A549 (cell line): Measurements from ENCODE around the gene GRK7.

Experiments
- BHLHE40 ChIP-seq: IDR thresholded peaks from 2 replicates; pipeline ENCODE4 v1.6.1; 2012; ENCODE audit warnings: low read depth, low read length, inconsistent platforms
- CHD4 ChIP-seq: fragments of 200-600 bp; sonication (generic); IDR thresholded peaks from 2 replicates; pipeline ENCODE4 v1.6.1; 2016; ENCODE audit warnings: antibody characterized with exemption, mild to moderate bottlenecking, borderline replicate concordance
- ESRRA ChIP-seq: fragments of 150-350 bp; IDR thresholded peaks from 2 replicates; pipeline ENCODE4 v1.6.1; 2014; ENCODE audit warnings: mild to moderate bottlenecking, low read length, borderline replicate concordance
- MYC ChIP-seq: IDR thresholded peaks from 2 replicates; pipeline ENCODE4 v1.6.1; 2012; ENCODE audit warnings: mild to moderate bottlenecking, inconsistent platforms, low read length, improper control_type of control experiment, borderline replicate concordance
- POLR2A ChIP-seq: IDR thresholded peaks from 2 replicates; pipeline ENCODE4 v1.6.1; 2012; ENCODE audit warnings: mild to moderate bottlenecking, low read length
- POLR2AphosphoS2 ChIP-seq: conservative IDR thresholded peaks from 2 replicates; pipeline ENCODE4 v1.6.1; 2012; ENCODE audit warnings: low read length, improper control_type of control experiment, inconsistent platforms
- RNF2 ChIP-seq: fragments of 200-600 bp; sonication (generic); IDR thresholded peaks from 2 replicates; pipeline ENCODE4 v1.6.1; 2016; ENCODE audit warnings: low read depth, mild to moderate bottlenecking, antibody characterized with exemption, moderate library complexity, borderline replicate concordance
- SMC3 ChIP-seq: fragments of >200 bp; sonication (Bioruptor Twin); formaldehyde crosslinking; IDR thresholded peaks from 3 replicates; pipeline ENCODE4 v1.6.1; 2018; ENCODE audit warnings: inconsistent platforms
- SREBF2 ChIP-seq: fragments of 450-650 bp; IDR thresholded peaks from 2 replicates; pipeline ENCODE4 v1.6.1; 2014; ENCODE audit warnings: mild to moderate bottlenecking, moderate library complexity
- ZFP36 ChIP-seq: fragments of 450-650 bp; IDR thresholded peaks from 2 replicates; pipeline ENCODE4 v1.6.1; 2014; ENCODE audit warnings: borderline replicate concordance; ENCODE audit not compliant: partially characterized antibody
- TF ChIP-seq, protein P1 (sequence below): fragments of >200 bp; sonication (Bioruptor Twin); formaldehyde crosslinking; IDR thresholded peaks from 3 replicates; pipeline ENCODE4 v1.5.1; 2016
- TF ChIP-seq, protein P2 (sequence below): fragments of 200-600 bp; sonication (generic); IDR thresholded peaks from 2 replicates; pipeline ENCODE4 v1.6.1; 2016; ENCODE audit warnings: antibody characterized with exemption, mild to moderate bottlenecking, moderate library complexity
- TF ChIP-seq, protein P3 (sequence below): fragments of >200 bp; sonication (Bioruptor Twin); formaldehyde crosslinking; IDR thresholded peaks from 2 replicates; pipeline ENCODE4 v1.6.1; 2016
- TF ChIP-seq, protein P4 (sequence below): IDR thresholded peaks from 2 replicates; pipeline ENCODE4 v1.6.1; 2012

DNA sequence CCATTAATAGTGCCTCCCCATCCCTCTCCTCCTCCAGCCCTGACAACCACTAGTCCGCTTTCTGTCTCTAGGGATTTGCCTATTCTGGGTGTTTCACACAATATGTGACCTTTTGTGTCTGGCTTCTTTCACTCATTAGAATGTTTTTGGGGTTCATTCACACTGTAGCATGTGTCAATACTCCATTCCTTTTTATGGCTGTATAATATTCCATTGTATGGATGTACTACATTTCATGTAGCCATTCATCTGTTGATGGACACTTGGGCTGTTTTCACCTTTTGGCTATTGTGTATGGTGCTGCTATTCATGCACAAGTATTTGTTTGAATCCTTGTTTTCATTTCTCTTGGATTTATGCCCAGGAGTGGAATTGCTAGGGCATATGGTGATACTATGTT lies 16.5 kb downstream of the GRK7 start:
- TF ChIP-seq, protein P1, sequence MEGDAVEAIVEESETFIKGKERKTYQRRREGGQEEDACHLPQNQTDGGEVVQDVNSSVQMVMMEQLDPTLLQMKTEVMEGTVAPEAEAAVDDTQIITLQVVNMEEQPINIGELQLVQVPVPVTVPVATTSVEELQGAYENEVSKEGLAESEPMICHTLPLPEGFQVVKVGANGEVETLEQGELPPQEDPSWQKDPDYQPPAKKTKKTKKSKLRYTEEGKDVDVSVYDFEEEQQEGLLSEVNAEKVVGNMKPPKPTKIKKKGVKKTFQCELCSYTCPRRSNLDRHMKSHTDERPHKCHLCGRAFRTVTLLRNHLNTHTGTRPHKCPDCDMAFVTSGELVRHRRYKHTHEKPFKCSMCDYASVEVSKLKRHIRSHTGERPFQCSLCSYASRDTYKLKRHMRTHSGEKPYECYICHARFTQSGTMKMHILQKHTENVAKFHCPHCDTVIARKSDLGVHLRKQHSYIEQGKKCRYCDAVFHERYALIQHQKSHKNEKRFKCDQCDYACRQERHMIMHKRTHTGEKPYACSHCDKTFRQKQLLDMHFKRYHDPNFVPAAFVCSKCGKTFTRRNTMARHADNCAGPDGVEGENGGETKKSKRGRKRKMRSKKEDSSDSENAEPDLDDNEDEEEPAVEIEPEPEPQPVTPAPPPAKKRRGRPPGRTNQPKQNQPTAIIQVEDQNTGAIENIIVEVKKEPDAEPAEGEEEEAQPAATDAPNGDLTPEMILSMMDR = no peak
- TF ChIP-seq, protein P2, sequence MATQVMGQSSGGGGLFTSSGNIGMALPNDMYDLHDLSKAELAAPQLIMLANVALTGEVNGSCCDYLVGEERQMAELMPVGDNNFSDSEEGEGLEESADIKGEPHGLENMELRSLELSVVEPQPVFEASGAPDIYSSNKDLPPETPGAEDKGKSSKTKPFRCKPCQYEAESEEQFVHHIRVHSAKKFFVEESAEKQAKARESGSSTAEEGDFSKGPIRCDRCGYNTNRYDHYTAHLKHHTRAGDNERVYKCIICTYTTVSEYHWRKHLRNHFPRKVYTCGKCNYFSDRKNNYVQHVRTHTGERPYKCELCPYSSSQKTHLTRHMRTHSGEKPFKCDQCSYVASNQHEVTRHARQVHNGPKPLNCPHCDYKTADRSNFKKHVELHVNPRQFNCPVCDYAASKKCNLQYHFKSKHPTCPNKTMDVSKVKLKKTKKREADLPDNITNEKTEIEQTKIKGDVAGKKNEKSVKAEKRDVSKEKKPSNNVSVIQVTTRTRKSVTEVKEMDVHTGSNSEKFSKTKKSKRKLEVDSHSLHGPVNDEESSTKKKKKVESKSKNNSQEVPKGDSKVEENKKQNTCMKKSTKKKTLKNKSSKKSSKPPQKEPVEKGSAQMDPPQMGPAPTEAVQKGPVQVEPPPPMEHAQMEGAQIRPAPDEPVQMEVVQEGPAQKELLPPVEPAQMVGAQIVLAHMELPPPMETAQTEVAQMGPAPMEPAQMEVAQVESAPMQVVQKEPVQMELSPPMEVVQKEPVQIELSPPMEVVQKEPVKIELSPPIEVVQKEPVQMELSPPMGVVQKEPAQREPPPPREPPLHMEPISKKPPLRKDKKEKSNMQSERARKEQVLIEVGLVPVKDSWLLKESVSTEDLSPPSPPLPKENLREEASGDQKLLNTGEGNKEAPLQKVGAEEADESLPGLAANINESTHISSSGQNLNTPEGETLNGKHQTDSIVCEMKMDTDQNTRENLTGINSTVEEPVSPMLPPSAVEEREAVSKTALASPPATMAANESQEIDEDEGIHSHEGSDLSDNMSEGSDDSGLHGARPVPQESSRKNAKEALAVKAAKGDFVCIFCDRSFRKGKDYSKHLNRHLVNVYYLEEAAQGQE = no peak
- TF ChIP-seq ESRRA = no peak
- TF ChIP-seq MYC = no peak
- TF ChIP-seq RNF2 = no peak
- no peak for TF ChIP-seq BHLHE40
- TF ChIP-seq SMC3 = no peak
- no peak for TF ChIP-seq POLR2AphosphoS2
- no peak for TF ChIP-seq CHD4
- no peak for TF ChIP-seq SREBF2
- TF ChIP-seq POLR2A = no peak
- no peak for TF ChIP-seq ZFP36
- TF ChIP-seq, protein P3, sequence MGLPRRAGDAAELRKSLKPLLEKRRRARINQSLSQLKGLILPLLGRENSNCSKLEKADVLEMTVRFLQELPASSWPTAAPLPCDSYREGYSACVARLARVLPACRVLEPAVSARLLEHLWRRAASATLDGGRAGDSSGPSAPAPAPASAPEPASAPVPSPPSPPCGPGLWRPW = no peak
- TF ChIP-seq, protein P4, sequence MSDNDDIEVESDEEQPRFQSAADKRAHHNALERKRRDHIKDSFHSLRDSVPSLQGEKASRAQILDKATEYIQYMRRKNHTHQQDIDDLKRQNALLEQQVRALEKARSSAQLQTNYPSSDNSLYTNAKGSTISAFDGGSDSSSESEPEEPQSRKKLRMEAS = no peak
